Fibroblast of pulmonary artery (primary cell): Measurements from ENCODE around the gene C3orf62.
"Not testable (repeated sequence)": the region's sequence is repeated elsewhere in the genome, so short reads cannot be mapped to it uniquely, and the experiment has no call there.

Experiments used
- DNase-seq: peaks from one replicate; pipeline ENCODE4 v3.0.0-alpha.2; 2010; ENCODE audit warnings: low read depth
- H3K4me3 ChIP-seq: replicated peaks from 2 replicates; pipeline ENCODE4 v1.5.1; 2011; ENCODE audit warnings: low read depth, mild to moderate bottlenecking, control low read depth, low read length, moderate library complexity
- TF ChIP-seq, protein P1 (sequence below): IDR thresholded peaks from 2 replicates; pipeline ENCODE4 v1.5.1; 2011; ENCODE audit warnings: mild to moderate bottlenecking, control low read depth, low read length, inconsistent platforms; ENCODE audit errors: missing control alignments

The C3orf62 gene

DNA sequence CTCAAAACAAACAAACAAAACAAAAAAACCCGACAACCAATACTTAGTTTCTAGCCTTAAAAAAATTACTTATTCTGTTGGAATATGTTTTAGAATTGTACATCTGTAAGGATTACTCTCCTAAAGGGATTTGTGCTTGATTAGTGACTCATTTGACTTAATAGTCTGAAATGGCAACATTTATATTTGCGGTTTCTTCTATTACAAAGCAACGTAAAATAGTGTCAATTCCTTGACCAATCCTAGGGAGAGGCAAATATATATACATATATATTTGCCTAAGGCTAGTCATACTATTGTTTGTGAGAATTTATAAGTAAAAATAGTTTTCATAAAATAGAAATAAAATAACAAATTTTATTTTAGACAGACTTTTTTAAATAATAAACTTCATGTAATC, 39.7 kb downstream of the C3orf62 start:
- TF ChIP-seq, protein P1, sequence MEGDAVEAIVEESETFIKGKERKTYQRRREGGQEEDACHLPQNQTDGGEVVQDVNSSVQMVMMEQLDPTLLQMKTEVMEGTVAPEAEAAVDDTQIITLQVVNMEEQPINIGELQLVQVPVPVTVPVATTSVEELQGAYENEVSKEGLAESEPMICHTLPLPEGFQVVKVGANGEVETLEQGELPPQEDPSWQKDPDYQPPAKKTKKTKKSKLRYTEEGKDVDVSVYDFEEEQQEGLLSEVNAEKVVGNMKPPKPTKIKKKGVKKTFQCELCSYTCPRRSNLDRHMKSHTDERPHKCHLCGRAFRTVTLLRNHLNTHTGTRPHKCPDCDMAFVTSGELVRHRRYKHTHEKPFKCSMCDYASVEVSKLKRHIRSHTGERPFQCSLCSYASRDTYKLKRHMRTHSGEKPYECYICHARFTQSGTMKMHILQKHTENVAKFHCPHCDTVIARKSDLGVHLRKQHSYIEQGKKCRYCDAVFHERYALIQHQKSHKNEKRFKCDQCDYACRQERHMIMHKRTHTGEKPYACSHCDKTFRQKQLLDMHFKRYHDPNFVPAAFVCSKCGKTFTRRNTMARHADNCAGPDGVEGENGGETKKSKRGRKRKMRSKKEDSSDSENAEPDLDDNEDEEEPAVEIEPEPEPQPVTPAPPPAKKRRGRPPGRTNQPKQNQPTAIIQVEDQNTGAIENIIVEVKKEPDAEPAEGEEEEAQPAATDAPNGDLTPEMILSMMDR: no peak
- H3K4me3 ChIP-seq: no peak overlapping the region
- DNase-seq: no peak

DNA sequence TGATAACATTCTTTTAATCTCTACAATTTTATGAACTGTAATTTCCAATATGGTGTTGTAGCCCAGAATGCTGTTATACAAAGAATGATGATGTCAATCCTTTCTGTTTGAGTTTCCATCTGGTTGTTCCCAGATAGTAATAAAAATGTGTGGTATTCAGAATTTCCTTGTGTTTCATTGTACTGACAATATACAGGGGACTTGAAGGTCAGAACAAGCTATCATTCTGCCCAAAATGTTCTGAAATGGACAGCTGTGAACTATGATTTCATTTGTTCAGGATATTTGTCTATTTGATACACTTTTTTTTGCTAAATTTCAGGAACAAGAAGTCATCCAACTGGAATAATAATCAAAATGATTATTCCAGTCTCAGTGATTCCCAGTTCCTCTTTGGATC, 40.8 kb downstream of the C3orf62 start:
- TF ChIP-seq, protein P1: no peak
- no peak overlapping the region for H3K4me3 ChIP-seq

DNA sequence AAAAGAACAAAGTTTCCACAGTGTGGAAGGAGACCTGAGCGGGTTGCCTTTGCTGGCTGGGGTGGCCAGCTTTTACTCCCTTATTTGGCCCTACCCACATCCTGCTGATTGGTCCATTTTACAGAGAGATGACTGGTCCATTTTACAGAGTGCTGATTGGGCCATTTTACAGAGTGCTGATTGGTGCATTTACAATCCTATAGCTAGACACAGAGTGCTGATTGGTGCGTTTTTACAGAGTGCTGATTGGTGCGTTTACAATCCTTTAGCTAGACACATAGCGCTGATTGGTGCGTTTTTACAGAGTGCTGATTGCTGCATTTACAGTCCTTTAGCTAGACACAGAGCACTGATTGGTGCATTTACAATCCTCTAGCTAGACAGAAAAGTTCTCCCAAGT, 48.2 kb downstream of the C3orf62 start:
- not testable (repeated sequence) for H3K4me3 ChIP-seq, DNase-seq

More for the DNA sequence above, 40.8 kb downstream of the C3orf62 start:
- no peak for DNase-seq

- TF ChIP-seq, protein P1: no peak
- H3K4me3 ChIP-seq: no peak overlapping the region
- no peak for DNase-seq
These were observed 55.0 kb downstream of the C3orf62 start for GRCh38 chr3:49222002-49222401.

DNA sequence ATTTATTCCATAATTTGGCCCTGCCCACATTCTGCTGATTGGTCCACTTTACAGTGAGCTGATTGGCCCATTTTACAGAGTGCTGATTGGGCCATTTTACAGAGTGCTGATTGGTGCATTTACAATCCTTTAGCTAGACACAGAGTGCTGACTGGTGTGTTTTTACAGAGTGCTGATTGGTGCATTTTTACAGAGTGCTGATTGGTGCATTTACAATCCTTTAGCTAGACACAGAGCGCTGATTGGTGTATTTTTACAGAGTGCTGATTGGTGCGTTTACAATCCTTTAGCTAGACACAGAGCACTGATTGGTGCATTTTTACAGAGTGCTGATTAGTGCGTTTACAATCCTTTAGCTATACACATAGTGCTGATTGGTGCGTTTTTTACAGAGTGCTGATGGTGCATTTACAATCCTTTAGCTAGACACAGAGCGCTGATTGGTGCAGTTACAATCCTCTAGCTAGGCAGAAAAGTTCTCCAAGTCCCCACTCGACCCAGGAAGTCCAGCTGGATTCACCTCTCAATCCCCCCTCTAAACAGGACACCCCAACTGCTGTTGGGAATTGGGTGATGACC, 56.0 kb downstream of the C3orf62 start:
- DNase-seq, H3K4me3 ChIP-seq: not testable (repeated sequence)

GRCh38 chr3:49219132-49219531, 57.9 kb downstream of the C3orf62 start:
- DNase-seq: no peak
- TF ChIP-seq, protein P1: no peak
- H3K4me3 ChIP-seq: no peak overlapping the region
